Caco-2 (cell line): ENCODE measurements around the gene FCGBP. TPM values are rescaled to one million over a fixed set of nuclear protein-coding genes. Genes with fewer than 3 reads are reported as not detected.

Experiments used
- BruUV-seq: library from RNA; stranded (reverse); fragments of 400-500 nt; replicated peaks from 2 replicates; lab custom pipeline; 2021; lab: Mats Ljungman, UMichigan
- CTCF ChIA-PET: fragments of 300-600 bp; sonication (Branson Sonifier 250); formaldehyde crosslinking; loops from one replicate; lab custom pipeline; 2022; ENCODE audit warnings: antibody characterized with exemption; lab: Charles Lee
- POLR2A ChIA-PET: fragments of 300-600 bp; sonication (Branson Sonifier 250); formaldehyde crosslinking; loops from one replicate; lab custom pipeline; 2022; ENCODE audit warnings: antibody characterized with exemption; lab: Charles Lee
- DNase-seq, 2 experiments: peaks; one replicate each; pipeline versions ENCODE4 v3.0.0 to v3.0.0-alpha.2; 2020 to 2022
- H3K27me3 ChIP-seq: replicated peaks from 2 replicates; pipeline ENCODE4 v1.6.0; 2011; ENCODE audit warnings: low read length; ENCODE audit not compliant: control insufficient read depth, insufficient read depth
- H3K36me3 ChIP-seq: 2 replicates; pipeline ENCODE4 v1.5.1; 2011; ENCODE audit warnings: low read length; ENCODE audit not compliant: control insufficient read depth, insufficient read depth
- H3K4me1 ChIP-seq: fragments of 250-450 bp; sonication (Bioruptor Pico); 2 replicates; pipeline ENCODE4 v1.5.1; 2020; ENCODE audit warnings: mild to moderate bottlenecking
- H3K4me3 ChIP-seq: 2 replicates; pipeline ENCODE4 v1.5.1; 2011; ENCODE audit warnings: low read depth, mild to moderate bottlenecking, control low read depth, low read length
- H3K9me3 ChIP-seq: fragments of 250-450 bp; sonication (Bioruptor Pico); 2 replicates; pipeline ENCODE4 v1.5.1; 2020; ENCODE audit warnings: mild to moderate bottlenecking, moderate library complexity
- H3K27ac Mint-ChIP-seq: one replicate; pipeline ENCODE4 v1.8.0; 2022; ENCODE audit warnings: mixed read lengths; ENCODE audit not compliant: unreplicated experiment
- H3K27me3 Mint-ChIP-seq: one replicate; pipeline ENCODE4 v1.8.0; 2022; ENCODE audit warnings: mixed read lengths; ENCODE audit not compliant: insufficient read depth, unreplicated experiment
- H3K36me3 Mint-ChIP-seq: one replicate; pipeline ENCODE4 v1.8.0; 2022; ENCODE audit warnings: mild to moderate bottlenecking, mixed read lengths; ENCODE audit not compliant: insufficient read depth, unreplicated experiment
- H3K4me1 Mint-ChIP-seq: one replicate; pipeline ENCODE4 v1.8.0; 2022; ENCODE audit warnings: low read depth, mixed read lengths; ENCODE audit not compliant: unreplicated experiment
- H3K4me3 Mint-ChIP-seq: one replicate; pipeline ENCODE4 v1.8.0; 2022; ENCODE audit warnings: mild to moderate bottlenecking, moderate library complexity, mixed read lengths; ENCODE audit not compliant: unreplicated experiment
- H3K9me3 Mint-ChIP-seq: one replicate; pipeline ENCODE4 v1.8.0; 2022; ENCODE audit warnings: mixed read lengths; ENCODE audit not compliant: unreplicated experiment
- intact Hi-C: fragments of 100-400 bp; cut with micrococcal nuclease; formaldehyde crosslinking; loops from one replicate; pipeline ENCODE4 v1.10.0; 2022; ENCODE audit not compliant: unreplicated experiment
- total RNA-seq: library from RNA; stranded (reverse); gene quantifications from 2 replicates; pipeline ENCODE4 v1.2.3, GENCODE V29; 2022
- TF ChIP-seq, protein P1 (sequence below), 2 experiments: fragments of 200-600 bp in 1 of 2; IDR thresholded peaks; 1 replicate in 1 of 2; 2 replicates in 1 of 2; pipeline versions ENCODE4 v1.5.1 to v1.8.0; 2011 to 2022; ENCODE audit warnings: antibody characterized with exemption in 1 of 2, control low read depth in 1 of 2, inconsistent platforms in 1 of 2, low read depth in 1 of 2, low read length in 1 of 2, mild to moderate bottlenecking in 1 of 2, moderate library complexity in 1 of 2; ENCODE audit not compliant: insufficient read depth in 1 of 2, severe bottlenecking in 1 of 2, unreplicated experiment in 1 of 2

FCGBP gene
- total RNA-seq, 1 experiment from 2014 or later, result 0.16 TPM

DNA sequence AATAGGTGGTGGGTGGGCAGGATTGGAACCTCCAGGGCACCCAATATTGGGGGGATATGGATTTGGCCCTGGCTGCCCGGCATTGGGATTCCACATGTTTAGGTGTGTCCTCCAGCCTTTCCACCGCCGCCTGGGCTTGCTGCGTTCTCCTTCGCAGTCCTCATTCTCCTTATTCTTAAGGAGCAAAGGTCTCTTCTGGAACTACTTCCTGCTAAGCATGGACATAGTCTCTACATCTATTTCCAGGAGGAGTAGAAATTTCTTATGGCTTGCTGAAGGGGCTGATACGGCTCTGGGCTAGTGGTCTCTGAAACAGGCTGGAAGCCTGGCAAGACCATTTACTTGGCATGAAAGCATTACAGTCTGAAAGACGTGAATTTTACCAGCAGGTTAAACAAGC lies 9.2 kb upstream of the FCGBP start:
- no peak for DNase-seq
- no peaks in the 10 kb centered on the region for H3K36me3 ChIP-seq
- POLR2A ChIA-PET, result interaction anchor here (1.1 kb wide), 1 partner anchor 27 kb away, joined by 3 read pairs; the partner anchor contains the start of gene PSMC4
- Mint-ChIP-seq H3K27ac (no peak overlapping the region), H3K9me3 (no peaks in the 10 kb centered on the region), H3K4me1 (peaks cover 22% of the 10 kb centered on the region), H3K36me3 (no peaks in the 10 kb centered on the region), H3K27me3 (no peaks in the 10 kb centered on the region), H3K4me3 (no peak overlapping the region)
- peaks cover 24% of the 10 kb centered on the region for H3K4me1 ChIP-seq
- H3K27me3 ChIP-seq, result no peaks in the 10 kb centered on the region
- no peak overlapping the region for H3K4me3 ChIP-seq
- CTCF ChIA-PET, result interaction anchor here (0.8 to 1.1 kb wide), 2 partner anchors 27 to 46 kb away, joined by 3 to 13 read pairs; partner anchors contain the start of gene PSMC4
- intact Hi-C loops, result no loop called here
- TF ChIP-seq, protein P1, sequence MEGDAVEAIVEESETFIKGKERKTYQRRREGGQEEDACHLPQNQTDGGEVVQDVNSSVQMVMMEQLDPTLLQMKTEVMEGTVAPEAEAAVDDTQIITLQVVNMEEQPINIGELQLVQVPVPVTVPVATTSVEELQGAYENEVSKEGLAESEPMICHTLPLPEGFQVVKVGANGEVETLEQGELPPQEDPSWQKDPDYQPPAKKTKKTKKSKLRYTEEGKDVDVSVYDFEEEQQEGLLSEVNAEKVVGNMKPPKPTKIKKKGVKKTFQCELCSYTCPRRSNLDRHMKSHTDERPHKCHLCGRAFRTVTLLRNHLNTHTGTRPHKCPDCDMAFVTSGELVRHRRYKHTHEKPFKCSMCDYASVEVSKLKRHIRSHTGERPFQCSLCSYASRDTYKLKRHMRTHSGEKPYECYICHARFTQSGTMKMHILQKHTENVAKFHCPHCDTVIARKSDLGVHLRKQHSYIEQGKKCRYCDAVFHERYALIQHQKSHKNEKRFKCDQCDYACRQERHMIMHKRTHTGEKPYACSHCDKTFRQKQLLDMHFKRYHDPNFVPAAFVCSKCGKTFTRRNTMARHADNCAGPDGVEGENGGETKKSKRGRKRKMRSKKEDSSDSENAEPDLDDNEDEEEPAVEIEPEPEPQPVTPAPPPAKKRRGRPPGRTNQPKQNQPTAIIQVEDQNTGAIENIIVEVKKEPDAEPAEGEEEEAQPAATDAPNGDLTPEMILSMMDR (IDR thresholded peaks at IDR 0.05; ENCODE audit: insufficient read depth in 1 of 2, low read depth in 1 of 2, low read length in 1 of 2, severe bottlenecking in 1 of 2, unreplicated experiment in 1 of 2), result no peak
- H3K9me3 ChIP-seq, result no peaks in the 10 kb centered on the region; the same call in 1 of the 2 replicates
- no TSS peak for BruUV-seq

DNA sequence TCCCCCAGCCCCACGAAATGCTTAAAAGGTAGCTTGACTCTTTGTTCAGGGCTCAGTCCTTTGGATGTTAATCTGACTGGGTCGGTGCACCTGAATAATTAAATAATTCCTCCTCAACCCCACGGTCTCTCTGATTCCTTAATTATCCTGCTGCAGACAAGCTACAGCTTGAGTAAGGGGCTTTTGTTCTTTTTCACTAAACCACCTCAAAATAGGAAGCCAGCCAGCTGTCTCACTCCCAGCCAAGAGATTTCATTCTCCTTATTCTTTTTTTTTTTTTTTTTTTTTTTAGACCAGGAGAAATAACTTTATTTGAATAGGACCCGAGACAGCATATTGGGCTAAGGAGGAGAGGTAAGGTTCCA lies 7.9 kb upstream of the FCGBP start:
- H3K9me3 Mint-ChIP-seq, result no peaks in the 10 kb centered on the region
- H3K4me3 ChIP-seq, result no peak overlapping the region
- H3K4me1 Mint-ChIP-seq, result peaks cover 29% of the 10 kb centered on the region
- TF ChIP-seq, protein P1 (IDR thresholded peaks at IDR 0.05; ENCODE audit: insufficient read depth in 1 of 2, low read depth in 1 of 2, low read length in 1 of 2, severe bottlenecking in 1 of 2, unreplicated experiment in 1 of 2), result no peak
- H3K9me3 ChIP-seq, result no peaks in the 10 kb centered on the region; the same call in 1 of the 2 replicates
- BruUV-seq, result no TSS peak
- H3K27me3 Mint-ChIP-seq, result no peaks in the 10 kb centered on the region
- no peaks in the 10 kb centered on the region for H3K27me3 ChIP-seq
- H3K4me1 ChIP-seq, result peaks cover 27% of the 10 kb centered on the region
- intact Hi-C loops, result no loop called here
- H3K27ac Mint-ChIP-seq, result no peak overlapping the region
- no peak overlapping the region for H3K4me3 Mint-ChIP-seq
- H3K36me3 Mint-ChIP-seq, result no peaks in the 10 kb centered on the region
- no peak for DNase-seq
- ChIA-PET POLR2A (interaction anchor here (0.7 kb wide), 1 partner anchor 29 kb away, joined by 4 read pairs; the partner anchor contains the start of gene PSMC4), CTCF (interaction anchor here (1.3 kb wide), 1 partner anchor 28 kb away, joined by 8 read pairs; the partner anchor contains the start of gene PSMC4)
- H3K36me3 ChIP-seq, result no peaks in the 10 kb centered on the region

DNA sequence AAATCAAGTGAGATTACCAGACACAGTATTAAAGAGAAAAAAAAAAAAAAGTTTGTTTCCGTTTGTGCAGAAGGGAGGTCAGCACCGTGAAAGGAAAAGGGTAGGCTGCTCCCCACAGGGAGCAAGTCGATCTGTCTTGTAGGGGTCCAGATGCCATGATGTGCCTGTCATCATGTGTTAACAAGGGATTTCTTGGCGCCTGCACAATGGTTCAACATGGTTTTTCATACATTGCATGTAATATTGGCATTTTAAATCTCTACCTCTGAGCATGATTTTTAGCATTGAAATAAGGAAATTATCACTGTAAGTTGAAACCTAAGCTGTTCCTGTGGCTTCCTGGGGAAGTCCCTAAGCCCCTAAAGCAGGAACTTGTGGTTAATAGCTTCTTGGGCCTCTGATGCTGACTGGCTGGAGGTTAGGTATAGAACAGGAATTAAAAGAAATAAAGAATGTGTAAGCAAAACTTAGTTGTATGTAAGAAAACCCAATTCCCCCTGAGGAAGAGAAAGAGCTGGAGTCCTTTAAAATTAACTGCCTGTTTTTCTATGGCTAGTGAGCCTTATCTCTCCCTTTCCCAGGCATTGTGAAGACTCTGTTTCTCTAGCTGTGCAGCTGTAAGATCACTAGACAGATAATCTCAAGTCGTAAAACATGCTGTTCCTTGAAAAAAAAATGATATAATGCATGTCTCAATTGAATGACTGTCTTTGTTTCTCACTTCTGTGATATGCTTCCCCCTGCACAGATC lies 7.4 kb upstream of the FCGBP start:
- intact Hi-C loops, result no loop called here
- no peaks in the 10 kb centered on the region; the same call in 1 of the 2 replicates for H3K9me3 ChIP-seq

More for the DNA sequence above, 7.4 kb upstream of the FCGBP start:
- H3K9me3 Mint-ChIP-seq, result no peaks in the 10 kb centered on the region
- Histone ChIP-seq H3K4me3 (no peak overlapping the region), H3K36me3 (no peaks in the 10 kb centered on the region), H3K4me1 (peaks cover 27% of the 10 kb centered on the region), H3K27me3 (no peaks in the 10 kb centered on the region)
- H3K36me3 Mint-ChIP-seq, result no peaks in the 10 kb centered on the region
- no peak overlapping the region for H3K4me3 Mint-ChIP-seq
- TF ChIP-seq, protein P1 (IDR thresholded peaks at IDR 0.05; ENCODE audit: insufficient read depth in 1 of 2, low read depth in 1 of 2, low read length in 1 of 2, severe bottlenecking in 1 of 2, unreplicated experiment in 1 of 2), result no peak
- BruUV-seq, result no TSS peak
- no peak overlapping the region for H3K27ac Mint-ChIP-seq
- peaks cover 29% of the 10 kb centered on the region for H3K4me1 Mint-ChIP-seq
- no peaks in the 10 kb centered on the region for H3K27me3 Mint-ChIP-seq
- DNase-seq, result no peak
- POLR2A ChIA-PET, result interaction anchor here (0.7 kb wide), 1 partner anchor 29 kb away, joined by 4 read pairs; the partner anchor contains the start of gene PSMC4
- CTCF ChIA-PET, result interaction anchor here (1.3 kb wide), 1 partner anchor 29 kb away, joined by 8 read pairs; the partner anchor contains the start of gene PSMC4
